Cardiac muscle cell (in vitro differentiated cells and primary cell): ENCODE data around the gene NDP. TPM values are rescaled to one million over a fixed set of nuclear protein-coding genes. Genes with fewer than 3 reads are reported as not detected.

Experiments
- DNase-seq, 2 donors: peaks; one replicate each; pipeline versions ENCODE4 v3.0.0 to v3.0.0-alpha.2; 2010 to 2017; ENCODE audit warnings: low read depth in 1 of 2, low spot score in 1 of 2
- H3K27ac ChIP-seq: fragments of 200-600 bp; sonication (generic); 2 replicates; pipeline ENCODE4 v1.5.1; 2016
- H3K27me3 ChIP-seq: fragments of 200-600 bp; sonication (generic); 2 replicates; pipeline ENCODE4 v1.6.0; 2016; ENCODE audit warnings: control low read depth
- H3K36me3 ChIP-seq: fragments of 200-600 bp; sonication (generic); 2 replicates; pipeline ENCODE4 v1.5.1; 2016; ENCODE audit warnings: control low read depth
- H3K4me1 ChIP-seq: fragments of 200-600 bp; sonication (generic); 2 replicates; pipeline ENCODE4 v1.8.1; 2017; ENCODE audit warnings: low read depth, mild to moderate bottlenecking, mixed run types
- H3K4me3 ChIP-seq: fragments of 200-600 bp; sonication (generic); 2 replicates; pipeline ENCODE4 v1.5.1; 2016; ENCODE audit warnings: mild to moderate bottlenecking
- H3K9me3 ChIP-seq: fragments of 200-600 bp; sonication (generic); 2 replicates; pipeline ENCODE4 v1.5.1; 2017; ENCODE audit warnings: low read depth, mild to moderate bottlenecking, control low read depth
- CTCF ChIP-seq: IDR thresholded peaks from 2 replicates; pipeline ENCODE4 v1.5.1; 2012; ENCODE audit warnings: low read depth, mild to moderate bottlenecking, low read length
- polyA plus RNA-seq: library from polyadenylated mRNA; unstranded; fragments of >200 nt; fragmentation: Nextera tagmentation; extraction: Ambion mirVana; gene quantifications from 2 replicates; pipeline ENCODE4 v1.2.1, GENCODE V29; 2016
- total RNA-seq: library from RNA; depleted of rRNA; stranded (reverse); fragments of >200 nt; gene quantifications from 2 replicates; pipeline ENCODE4 v1.2.3, GENCODE V29; 2016

The NDP gene
- total and polyA plus RNA-seq, 2 experiments from 2014 or later: not detected

DNA sequence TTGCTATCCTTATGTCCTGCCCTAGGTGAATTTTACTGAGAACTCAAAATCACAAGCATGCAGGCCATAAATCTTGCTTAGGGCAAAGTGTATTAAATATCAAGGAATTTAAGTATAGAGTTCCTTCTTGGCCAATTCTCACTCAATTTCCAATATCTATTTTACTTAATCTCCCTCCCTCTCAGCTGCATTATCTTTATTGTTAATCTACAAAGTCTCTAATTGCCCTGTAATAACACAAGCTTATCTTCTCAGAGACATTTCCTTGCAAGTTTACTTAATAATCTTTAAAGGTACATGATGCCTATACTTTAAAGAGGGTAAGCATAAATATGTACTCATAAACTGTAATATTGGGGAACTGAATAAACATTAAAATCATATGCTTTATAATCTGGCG is 64.0 kb downstream of the NDP start:
- Histone ChIP-seq H3K27me3 (no peaks in the 10 kb centered on the region), H3K36me3 (no peaks in the 10 kb centered on the region), H3K9me3 (no peaks in the 10 kb centered on the region), H3K27ac (no peak overlapping the region), H3K4me3 (no peak overlapping the region), H3K4me1 (no peaks in the 10 kb centered on the region)
- DNase-seq: no peak
- TF ChIP-seq CTCF: no peak

- no peak for TF ChIP-seq CTCF
- no peaks in the 10 kb centered on the region for H3K4me1 ChIP-seq
- no peak overlapping the region for H3K27ac ChIP-seq
- no peaks in the 10 kb centered on the region for H3K9me3 ChIP-seq
- no peaks in the 10 kb centered on the region for H3K27me3 ChIP-seq
- no peak for DNase-seq
- no peaks in the 10 kb centered on the region for H3K36me3 ChIP-seq
- H3K4me3 ChIP-seq: no peak overlapping the region
Observed at GRCh38 chrX:43899878-43900815, 73.0 kb downstream of the NDP start.

Other genes with a start within 250 kb of the NDP start
- gene MAOB, start 90.9 kb downstream of the NDP start, total RNA-seq: 0.67 and 1.2 TPM in 2 replicates
- gene MAOB, start 90.9 kb downstream of the NDP start, polyA plus RNA-seq: 2.6 and 6.3 TPM in 2 replicates